CD4-positive, alpha-beta T cell (primary cell): ENCODE results near the gene KIF18A. TPM values are rescaled to one million over a fixed set of nuclear protein-coding genes. Genes with fewer than 3 reads are reported as not detected.

Experiments
- ATAC-seq: fragments of 200-7000 bp; cut with Tn5 transposase; one replicate; pipeline ENCODE4 v1.10.0; 2022; ENCODE audit warnings: mild to moderate bottlenecking; ENCODE audit not compliant: poor library complexity
- CTCF ChIA-PET: fragments of 350-600 bp; sonication (Branson Sonifier 250); formaldehyde crosslinking; loops from one replicate; lab custom pipeline; 2021; ENCODE audit warnings: antibody characterized with exemption, inconsistent platforms; lab: Charles Lee
- POLR2A ChIA-PET: fragments of 350-600 bp; sonication (Branson Sonifier 250); formaldehyde crosslinking; loops from one replicate; lab custom pipeline; 2021; ENCODE audit warnings: antibody characterized with exemption, inconsistent platforms; lab: Charles Lee
- DNase-seq, 14 experiments: peaks; one replicate each; pipeline ENCODE4 v3.0.0-alpha.2; 2013 to 2020; ENCODE audit warnings: mixed read lengths in 2 of 14
- H3K27ac ChIP-seq, 2 donors: one replicate each; pipeline versions ENCODE4 v1.5.1 to v1.7.0; 2013; ENCODE audit warnings: low read length in 2 of 2, low read depth in 1 of 2, mild to moderate bottlenecking in 1 of 2
- H3K27me3 ChIP-seq, 2 experiments: 1 replicate in 1 of 2; 2 replicates in 1 of 2; pipeline versions ENCODE4 v1.6.1 to v1.7.0; 2013; ENCODE audit warnings: low read length in 2 of 2, control low read depth in 1 of 2, mild to moderate bottlenecking in 1 of 2, moderate library complexity in 1 of 2; ENCODE audit not compliant: insufficient read depth in 2 of 2, control insufficient read depth in 1 of 2
- H3K36me3 ChIP-seq: one replicate; pipeline ENCODE4 v1.6.1; 2013; ENCODE audit warnings: low read length, control low read depth; ENCODE audit not compliant: insufficient read depth
- H3K4me1 ChIP-seq: one replicate; pipeline ENCODE4 v1.6.1; 2013; ENCODE audit warnings: low read length, control low read depth; ENCODE audit not compliant: insufficient read depth
- H3K4me3 ChIP-seq: one replicate; pipeline ENCODE4 v1.5.1; 2013; ENCODE audit warnings: mild to moderate bottlenecking, low read length, moderate library complexity
- H3K9me3 ChIP-seq, 2 experiments: 1 replicate in 1 of 2; 2 replicates in 1 of 2; pipeline versions ENCODE4 v1.6.1 to v1.7.0; 2013; ENCODE audit warnings: low read length in 2 of 2, mild to moderate bottlenecking in 2 of 2, control low read depth in 1 of 2, moderate library complexity in 1 of 2; ENCODE audit not compliant: control insufficient read depth in 1 of 2, insufficient read depth in 1 of 2
- H3K27ac Mint-ChIP-seq: one replicate; pipeline ENCODE4 v1.8.0; 2020; ENCODE audit warnings: mixed read lengths
- H3K27me3 Mint-ChIP-seq: one replicate; pipeline ENCODE4 v1.8.0; 2021; ENCODE audit warnings: mixed read lengths
- H3K36me3 Mint-ChIP-seq: one replicate; pipeline ENCODE4 v1.8.0; 2021; ENCODE audit warnings: low read depth, mixed read lengths
- H3K4me1 Mint-ChIP-seq: one replicate; pipeline ENCODE4 v1.8.0; 2021; ENCODE audit warnings: low read depth, mixed read lengths
- H3K4me3 Mint-ChIP-seq: one replicate; pipeline ENCODE4 v1.8.0; 2020; ENCODE audit warnings: mild to moderate bottlenecking, mixed read lengths
- H3K9me3 Mint-ChIP-seq: one replicate; pipeline ENCODE4 v1.8.0; 2020; ENCODE audit warnings: mixed read lengths
- intact Hi-C, 2 experiments: fragments of 100-400 bp; cut with DNase I in 1 of 2; cut with micrococcal nuclease in 1 of 2; formaldehyde crosslinking; loops; one replicate each; pipeline versions ENCODE4 v1.15.1 to v1.9.0; 2023 to 2025; cut with DNase I, micrococcal nuclease
- total RNA-seq, 174 experiments: library from RNA in 2 of 174; stranded (reverse) in 2 of 174; gene quantifications; one replicate each; pipeline ENCODE4 v1.2.3 and lab custom pipeline; 2021 to 2026
- TF ChIP-seq, protein P1 (sequence below): fragments of 200-600 bp; IDR thresholded peaks from one replicate; pipeline ENCODE4 v1.8.0; 2022; ENCODE audit warnings: antibody characterized with exemption, mild to moderate bottlenecking

The KIF18A gene
- total RNA-seq, 2 experiments from 2014 or later, result 3.4 to 5.3 TPM

DNA sequence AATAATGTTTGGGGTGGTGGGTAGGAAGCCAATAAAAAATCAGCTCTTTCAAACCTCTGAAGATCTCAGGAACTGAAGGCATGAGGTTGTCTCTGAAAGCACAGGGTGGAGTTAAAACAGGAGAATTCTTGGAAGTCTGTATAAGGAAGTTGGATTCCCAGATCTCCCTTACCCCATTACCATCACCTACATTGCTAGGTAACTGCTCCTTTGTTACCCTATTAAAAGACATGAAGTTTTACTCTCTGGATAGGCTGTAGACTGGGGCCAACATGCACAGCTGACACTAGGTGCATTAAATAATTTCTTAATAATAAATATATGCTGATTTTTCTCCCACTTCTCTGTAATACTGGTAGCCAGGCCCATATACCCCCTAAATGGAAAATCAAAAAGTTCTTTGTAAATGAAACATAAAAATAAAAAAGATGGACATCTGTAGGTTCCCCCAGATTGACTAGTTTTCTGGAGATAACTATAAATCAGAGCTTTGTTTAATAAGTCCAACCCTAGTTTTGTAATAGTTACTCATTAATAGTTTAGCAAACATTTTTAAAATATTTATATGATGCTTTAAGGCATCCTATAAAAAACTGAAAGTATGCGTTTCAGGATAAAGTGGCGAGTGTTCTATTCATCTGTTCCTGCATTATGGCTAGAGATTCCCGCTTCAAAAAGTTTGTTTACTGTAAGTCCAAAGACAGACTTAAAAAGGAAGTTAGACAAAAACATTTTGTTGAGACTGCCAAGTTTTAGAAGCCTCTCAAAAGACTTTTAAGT is 63.8 kb downstream of the KIF18A start:
- H3K4me1 ChIP-seq, result no peaks in the 10 kb centered on the region
- Mint-ChIP-seq H3K36me3 (no peaks in the 10 kb centered on the region), H3K4me1 (no peaks in the 10 kb centered on the region), H3K27me3 (no peaks in the 10 kb centered on the region), H3K9me3 (no peaks in the 10 kb centered on the region), H3K27ac (no peak overlapping the region), H3K4me3 (no peak overlapping the region)
- no peaks in the 10 kb centered on the region for H3K27me3 ChIP-seq
- TF ChIP-seq, protein P1, sequence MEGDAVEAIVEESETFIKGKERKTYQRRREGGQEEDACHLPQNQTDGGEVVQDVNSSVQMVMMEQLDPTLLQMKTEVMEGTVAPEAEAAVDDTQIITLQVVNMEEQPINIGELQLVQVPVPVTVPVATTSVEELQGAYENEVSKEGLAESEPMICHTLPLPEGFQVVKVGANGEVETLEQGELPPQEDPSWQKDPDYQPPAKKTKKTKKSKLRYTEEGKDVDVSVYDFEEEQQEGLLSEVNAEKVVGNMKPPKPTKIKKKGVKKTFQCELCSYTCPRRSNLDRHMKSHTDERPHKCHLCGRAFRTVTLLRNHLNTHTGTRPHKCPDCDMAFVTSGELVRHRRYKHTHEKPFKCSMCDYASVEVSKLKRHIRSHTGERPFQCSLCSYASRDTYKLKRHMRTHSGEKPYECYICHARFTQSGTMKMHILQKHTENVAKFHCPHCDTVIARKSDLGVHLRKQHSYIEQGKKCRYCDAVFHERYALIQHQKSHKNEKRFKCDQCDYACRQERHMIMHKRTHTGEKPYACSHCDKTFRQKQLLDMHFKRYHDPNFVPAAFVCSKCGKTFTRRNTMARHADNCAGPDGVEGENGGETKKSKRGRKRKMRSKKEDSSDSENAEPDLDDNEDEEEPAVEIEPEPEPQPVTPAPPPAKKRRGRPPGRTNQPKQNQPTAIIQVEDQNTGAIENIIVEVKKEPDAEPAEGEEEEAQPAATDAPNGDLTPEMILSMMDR, result no peak
- CTCF ChIA-PET, result interaction anchor here (0.5 kb wide), 1 partner anchor 15 kb away, joined by 5 read pairs; no protein-coding TSS in a partner anchor
- DNase-seq, result no peak
- no peak overlapping the region for H3K27ac ChIP-seq
- no peak overlapping the region for H3K4me3 ChIP-seq
- intact Hi-C loops, result loop anchor here in 1 of 2 experiments (10.0 kb wide), 1 partner anchor 61 kb away; the partner anchor contains the start of genes KIF18A and METTL15
- POLR2A ChIA-PET, result no interaction called here
- H3K9me3 ChIP-seq, result no peaks in the 10 kb centered on the region
- no peaks in the 10 kb centered on the region for H3K36me3 ChIP-seq
- ATAC-seq, result no peak

DNA sequence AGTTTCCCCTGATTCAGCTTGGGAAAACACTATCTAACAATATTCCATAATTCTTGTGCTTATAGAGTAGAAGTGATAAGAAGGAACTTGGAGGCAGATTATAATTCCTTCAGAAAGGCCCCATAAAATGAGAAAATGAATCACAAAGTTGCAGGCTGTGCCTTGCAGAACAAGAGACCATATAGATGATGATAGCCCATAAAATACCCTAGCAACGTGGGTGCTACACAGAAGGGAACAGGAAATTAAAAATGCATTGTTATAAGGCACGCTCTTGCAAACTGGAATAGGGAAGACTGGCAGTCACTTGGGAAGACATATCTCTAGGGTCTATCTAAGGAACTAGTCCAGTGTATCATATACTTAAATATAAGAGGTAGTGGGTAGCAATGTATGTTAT is 67.6 kb downstream of the KIF18A start:
- Mint-ChIP-seq H3K9me3 (no peaks in the 10 kb centered on the region), H3K4me1 (no peaks in the 10 kb centered on the region), H3K27me3 (no peaks in the 10 kb centered on the region), H3K36me3 (no peaks in the 10 kb centered on the region), H3K4me3 (no peak overlapping the region), H3K27ac (no peak overlapping the region)
- TF ChIP-seq, protein P1, result no peak
- Histone ChIP-seq H3K9me3 (no peaks in the 10 kb centered on the region), H3K36me3 (no peaks in the 10 kb centered on the region), H3K27me3 (no peaks in the 10 kb centered on the region), H3K4me3 (no peak overlapping the region), H3K27ac (no peak overlapping the region), H3K4me1 (no peaks in the 10 kb centered on the region)
- intact Hi-C loops, result loop anchor here in 1 of 2 experiments (10.0 kb wide), 1 partner anchor 64 kb away; the partner anchor contains the start of genes KIF18A and METTL15
- ATAC-seq (no peak), DNase-seq (no peak)
- ChIA-PET POLR2A (no interaction called here), CTCF (no interaction called here)

DNA sequence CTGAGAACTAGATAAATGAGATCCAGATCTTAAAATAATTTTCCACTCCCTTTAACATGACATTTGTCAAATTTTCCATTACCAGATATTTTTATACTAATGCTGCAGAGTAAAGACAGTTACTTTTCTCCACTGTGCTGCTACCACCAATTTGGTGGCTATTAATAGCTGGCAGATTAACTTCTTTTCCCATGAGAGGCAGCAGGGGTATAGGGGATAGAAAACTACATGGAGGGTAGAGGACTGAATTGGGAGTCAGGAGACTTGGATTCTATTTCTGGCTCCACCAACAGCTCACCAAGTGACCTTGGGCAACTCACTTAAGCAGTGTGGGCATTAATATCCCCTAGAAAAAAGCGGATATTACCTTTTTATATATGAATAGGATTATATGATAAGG is 69.2 kb downstream of the KIF18A start:
- H3K9me3 ChIP-seq, result no peaks in the 10 kb centered on the region
- Mint-ChIP-seq H3K27ac (no peak overlapping the region), H3K27me3 (no peaks in the 10 kb centered on the region), H3K4me3 (no peak overlapping the region), H3K36me3 (no peaks in the 10 kb centered on the region), H3K4me1 (no peaks in the 10 kb centered on the region), H3K9me3 (no peaks in the 10 kb centered on the region)
- no peak overlapping the region for H3K27ac ChIP-seq
- intact Hi-C loops, result no loop called here
- H3K36me3 ChIP-seq, result no peaks in the 10 kb centered on the region
- no peak for ATAC-seq
- no peak for DNase-seq
- no peaks in the 10 kb centered on the region for H3K27me3 ChIP-seq
- ChIA-PET CTCF (no interaction called here), POLR2A (no interaction called here)
- H3K4me1 ChIP-seq, result no peaks in the 10 kb centered on the region
- no peak overlapping the region for H3K4me3 ChIP-seq
- TF ChIP-seq, protein P1, result no peak
